K562 (cell line): ENCODE data around the gene COQ8B. TPM values are rescaled to one million over a fixed set of nuclear protein-coding genes. Genes with fewer than 3 reads are reported as not detected.
"Not testable (repeated sequence)": the region's sequence is repeated elsewhere in the genome, so short reads cannot be mapped to it uniquely, and the experiment has no call there.

Experiments
- ATAC-seq: fragments of 200-7000 bp; cut with Tn5 transposase; 3 replicates; pipeline ENCODE4 v1.9.1; 2020; ENCODE audit warnings: moderate library complexity
- BruUV-seq: library from RNA; stranded (reverse); fragments of 400-500 nt; replicated peaks from 2 replicates; lab custom pipeline; 2021; lab: Mats Ljungman, UMichigan
- CTCF ChIA-PET: fragments of 300-600 bp; formaldehyde crosslinking; extraction: SDS; loops from one replicate; lab custom pipeline; 2021; ENCODE audit warnings: low intra/inter-chr PET ratio; lab: Yijun Ruan, JAX
- POLR2A ChIA-PET: fragments of 300-600, 350-650 bp; sonication (Branson Sonifier 250); formaldehyde crosslinking; extraction: SDS; loops from one replicate; lab custom pipeline; 2021; ENCODE audit warnings: antibody characterized with exemption, inconsistent platforms; lab: Yijun Ruan, JAX
- DNase-seq, 4 experiments: peaks; one replicate each; pipeline versions ENCODE4 v3.0.0 to v3.0.0-alpha.2; 2011 to 2018; ENCODE audit warnings: low spot score in 3 of 4, mixed read lengths in 3 of 4; ENCODE audit errors: extremely low read depth in 1 of 4
- FAIRE-seq: peaks from 2 replicates; lab custom pipeline; 2011; peaks lifted over from hg19 to GRCh38; lab: Jason Lieb, UNC
- H2AFZ ChIP-seq: 2 replicates; pipeline ENCODE4 v1.6.0; 2011; ENCODE audit warnings: low read depth, low read length, control low read depth, inconsistent platforms
- H3K27ac ChIP-seq: fragments of 200-600 bp; 3 replicates; pipeline ENCODE4 v1.8.0; 2011; ENCODE audit warnings: low read depth, mild to moderate bottlenecking, control low read depth, inconsistent platforms, low read length, moderate library complexity, mixed read lengths; ENCODE audit errors: extremely low read depth
- H3K27me3 ChIP-seq, 2 experiments: fragments of 300-600 bp in 1 of 2; 2 replicates in 1 of 2; 3 replicates in 1 of 2; pipeline versions ENCODE4 v1.6.0 to v1.8.0; 2011; ENCODE audit warnings: inconsistent platforms in 2 of 2, low read length in 2 of 2, mild to moderate bottlenecking in 1 of 2, mixed read lengths in 1 of 2, moderate library complexity in 1 of 2; ENCODE audit not compliant: control insufficient read depth in 2 of 2, insufficient read depth in 2 of 2
- H3K36me3 ChIP-seq: fragments of 300-600 bp; 3 replicates; pipeline ENCODE4 v1.8.0; 2011; ENCODE audit warnings: mild to moderate bottlenecking, low read length, inconsistent platforms; ENCODE audit not compliant: control insufficient read depth, insufficient read depth
- H3K4me1 ChIP-seq, 2 experiments: fragments of 200-600 bp in 1 of 2; replicated peaks in 1 of 2; 2 replicates in 1 of 2; 3 replicates in 1 of 2; pipeline versions ENCODE4 v1.5.1 to v1.8.0; 2011; ENCODE audit warnings: inconsistent platforms in 2 of 2, low read length in 2 of 2, mild to moderate bottlenecking in 1 of 2, mixed read lengths in 1 of 2, moderate library complexity in 1 of 2; ENCODE audit not compliant: control insufficient read depth in 2 of 2, insufficient read depth in 2 of 2
- H3K4me2 ChIP-seq: 2 replicates; pipeline ENCODE4 v1.6.1; 2011; ENCODE audit warnings: low read length, control low read depth, inconsistent platforms, mixed read lengths; ENCODE audit not compliant: insufficient read depth
- H3K4me3 ChIP-seq: fragments of 200-600 bp; sonication (generic), shearing (Covaris generic); 2 replicates; pipeline ENCODE4 v1.5.1; 2016; ENCODE audit warnings: control low read depth, inconsistent platforms
- H3K79me2 ChIP-seq: fragments of 200-600 bp; 3 replicates; pipeline ENCODE4 v1.8.0; 2011; ENCODE audit warnings: low read length, inconsistent platforms; ENCODE audit not compliant: control insufficient read depth, insufficient read depth
- H3K9ac ChIP-seq, 2 experiments: 2 replicates each; pipeline versions ENCODE4 v1.6.0 to v1.6.1; 2011; ENCODE audit warnings: low read depth in 2 of 2, low read length in 2 of 2, control low read depth in 1 of 2, inconsistent platforms in 1 of 2, mild to moderate bottlenecking in 1 of 2, mixed read lengths in 1 of 2; ENCODE audit not compliant: insufficient read depth in 1 of 2
- H3K9me1 ChIP-seq: one replicate; pipeline ENCODE4 v1.6.0; 2011; ENCODE audit warnings: inconsistent platforms, mild to moderate bottlenecking, low read length, moderate library complexity; ENCODE audit not compliant: control insufficient read depth, insufficient read depth
- H3K9me3 ChIP-seq: replicated peaks from 2 replicates; pipeline ENCODE4 v1.5.1; 2011; ENCODE audit warnings: low read depth, low read length, inconsistent platforms; ENCODE audit not compliant: control insufficient read depth, insufficient read depth
- H4K20me1 ChIP-seq: replicated peaks from 2 replicates; pipeline ENCODE4 v1.6.1; 2011; ENCODE audit warnings: low read length, inconsistent platforms, mixed read lengths; ENCODE audit not compliant: control insufficient read depth, insufficient read depth
- ZBTB33 ChIP-seq: sonication (generic); formaldehyde crosslinking; IDR thresholded peaks from 2 replicates; pipeline ENCODE4 v1.8.1; 2023; ENCODE audit warnings: mild to moderate bottlenecking, missing genetic modification reagents
- WGBS: fragments of 100-300 bp; shearing (Covaris generic); methylation state at CpG from one replicate; pipeline ENCODE4 v1.1.6; 2016; ENCODE audit warnings: low coverage, mixed read lengths; ENCODE audit not compliant: insufficient coverage; ENCODE audit errors: missing lambda C conversion rate; 5-methylcytosine and 5-hydroxymethylcytosine counted together
- in situ Hi-C: fragments of 300-500 bp; cut with MboI; formaldehyde crosslinking; loops from 4 replicates; pipeline ENCODE4 v1.15.0; 2018; ENCODE audit warnings: inconsistent platforms, mixed read lengths
- intact Hi-C: fragments of 100-400 bp; cut with micrococcal nuclease; formaldehyde crosslinking; loops from 2 replicates; pipeline ENCODE4 v1.14.2; 2022
- polyA plus RNA-seq, 8 experiments: library from polyadenylated mRNA; depleted of rRNA in 4 of 8; stranded (reverse) in 5 of 8; unstranded in 3 of 8; fragments of >200 nt; fragmentation: Nextera tagmentation in 2 of 8; fragmentation: Illumina TruSeq in 1 of 8; extraction: Ambion mirVana in 2 of 8; extraction: Trizol in 1 of 8; gene quantifications; 2 replicates each; pipeline versions ENCODE4 v1.2.1 to v1.2.3, GENCODE V29; 2011 to 2014; ENCODE audit warnings: inconsistent platforms in 1 of 8, missing spikeins in 1 of 8
- total RNA-seq, 7 experiments: library from RNA; depleted of rRNA in 6 of 7; stranded (reverse); fragments of >200 nt in 6 of 7; fragmentation: Illumina TruSeq in 2 of 7; extraction: Trizol in 2 of 7; gene quantifications; 2 replicates each; pipeline versions ENCODE4 v1.2.1 to v1.2.3, GENCODE V29; 2011 to 2021; ENCODE audit warnings: low replicate concordance in 1 of 7

The COQ8B gene
- total and polyA plus RNA-seq, 9 of the 15 experiments (the other 6 are each of a cell fraction or from before 2014, with no cell fraction given) = 0.41 to 32.3 (median 12.9) TPM

DNA sequence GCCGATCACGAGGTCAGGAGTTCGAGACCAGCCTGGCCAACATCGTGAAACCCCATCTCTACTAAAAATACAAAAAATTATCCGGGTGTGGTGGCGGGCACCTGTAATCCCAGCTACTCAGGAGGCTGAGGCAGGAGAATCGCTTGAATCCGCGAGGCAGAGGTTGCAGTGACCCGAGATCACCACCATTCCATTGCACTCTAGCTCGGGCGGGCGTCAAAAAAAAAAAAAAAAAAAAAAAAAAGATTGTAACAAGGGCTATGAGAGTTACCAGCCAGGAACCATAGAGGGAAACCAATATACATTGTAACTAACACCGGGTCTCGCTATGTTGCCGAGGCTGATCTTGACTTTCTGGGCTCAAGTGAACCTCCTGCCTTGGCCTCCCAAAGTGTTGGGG lies 15.6 kb upstream of the COQ8B start:
- H3K4me2 ChIP-seq, DNase-seq, H3K9me1 ChIP-seq, H3K9me3 ChIP-seq, CTCF ChIA-PET, H3K4me1 ChIP-seq, H3K27ac ChIP-seq, ATAC-seq, H2AFZ ChIP-seq, H3K27me3 ChIP-seq, H3K4me3 ChIP-seq, FAIRE-seq, H4K20me1 ChIP-seq, intact Hi-C loops, in situ Hi-C loops, H3K79me2 ChIP-seq, H3K9ac ChIP-seq, BruUV-seq: not testable (repeated sequence)
- POLR2A ChIA-PET = interaction anchor here (1.0 to 1.3 kb wide), 2 partner anchors 10 to 18 kb away, joined by 3 to 4 read pairs; partner anchors contain the start of gene ACTMAP
- peaks cover 75% of the 10 kb centered on the region for H3K36me3 ChIP-seq
- peak; percentile 73; the same call in 1 of the 2 replicates for TF ChIP-seq ZBTB33 (CRISPR knock-in tag)
- WGBS = 88% methylated on average over 9 of the region's 16 CpGs

GRCh38 chr19:40730065-40730464 lies 13.4 kb upstream of the COQ8B start:
- H3K9me1 ChIP-seq, H2AFZ ChIP-seq, H4K20me1 ChIP-seq, H3K27me3 ChIP-seq, H3K4me2 ChIP-seq, DNase-seq, BruUV-seq, CTCF ChIA-PET, H3K4me3 ChIP-seq, H3K9me3 ChIP-seq, in situ Hi-C loops, H3K79me2 ChIP-seq, H3K9ac ChIP-seq, ATAC-seq, intact Hi-C loops, FAIRE-seq, H3K4me1 ChIP-seq, H3K27ac ChIP-seq: not testable (repeated sequence)
- H3K36me3 ChIP-seq = peaks cover 71% of the 10 kb centered on the region
- WGBS = 98% methylated on average over 5 of the region's 5 CpGs
- POLR2A ChIA-PET = interaction anchor here (0.6 to 2.0 kb wide), 4 partner anchors 10 to 73 kb away, joined by 3 to 5 read pairs (median 3); partner anchors contain the start of genes ACTMAP, COQ8B, ITPKC and SNRPA
